Heart left ventricle (tissue), 13 donors: ENCODE measurements around the gene TTC23L.

Experiments used
- CTCF ChIP-seq, 12 donors: fragments of 200-600 bp; sonication (generic) in 4 of 12; IDR thresholded peaks; one replicate each; pipeline versions ENCODE4 v1.5.0 to v1.8.0; 2018 to 2022; ENCODE audit warnings: antibody characterized with exemption in 12 of 12, mild to moderate bottlenecking in 5 of 12
- POLR2A ChIP-seq, 2 donors: fragments of 450-650 bp; IDR thresholded peaks; one replicate each; pipeline ENCODE4 v1.6.1; 2017; ENCODE audit warnings: antibody characterized with exemption in 2 of 2, mild to moderate bottlenecking in 2 of 2, moderate library complexity in 2 of 2
- donor health status: ischemic (EF 13 %, LVEDD 7.1; RV severe dilation, severe dysfunction).
- donor health status: DM: no; HTN: yes; CAD: no.
- donor health status: DM: no; HTN: no; CAD: no.
- donor health status: ischemic (EF 25% LVEDD 6.9; RV normal size, moderate dysfunction).
- donor health status: ischemic (EF 25% LVEDD 5.7; RV mildly dilated, moderate dysfunction).
- donor health status: ischemic (EF 35%, LVEDD 5.7; RV mildly dilated, moderate dysfunction).
- donor health status: nonischemic (EF 11% LVEDD 7.7; RV severe dilation, severe dysfunction).
- donor health status: DM: yes; HTN: yes; CAD: no.
- donor health status: PGD.
- donor health status: ischemic (EF 29% LVEDD 5.4; RV normal size, mild dysfunction).
- donor health status: nonischemic (EF 23%, LVEDD 6.1; RV moderate dilation, normal function).

- TF ChIP-seq CTCF (IDR thresholded peaks at IDR 0.05): no peak
- no peak for TF ChIP-seq POLR2A (IDR thresholded peaks at IDR 0.05)
These were observed 3.3 kb upstream of the TTC23L start for GRCh38 chr5:34835664-34836063.
